ENCODE measurements around the gene ALDOB. TPM values are rescaled to one million over a fixed set of nuclear protein-coding genes. Genes with fewer than 3 reads are reported as not detected.

Gene ALDOB
- total RNA-seq, 2 experiments from 2014 or later: not detected

DNA sequence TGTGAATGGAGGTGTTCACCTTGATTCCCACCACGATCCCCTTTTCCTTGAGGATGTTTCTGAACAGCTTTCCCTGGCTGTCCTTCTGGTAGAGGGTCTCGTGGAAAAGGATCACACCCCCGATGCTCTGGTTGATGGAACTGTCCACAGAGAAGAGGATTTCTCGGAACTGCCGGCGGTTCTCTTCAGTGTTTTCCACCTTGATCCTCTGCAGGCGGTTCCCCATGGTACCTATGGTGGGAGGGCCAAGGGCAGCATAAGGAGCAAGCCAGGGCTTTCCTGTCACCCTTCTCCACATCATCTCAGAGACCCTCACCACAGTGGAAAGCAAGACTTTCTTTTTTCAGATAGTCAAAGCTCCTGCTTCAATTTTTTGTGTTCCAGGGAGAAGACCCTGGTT, 5.8 kb downstream of the ALDOB start:
- H3K4me1 Mint-ChIP-seq: no peaks in the 10 kb centered on the region
- no peak overlapping the region for H3K4me3 Mint-ChIP-seq
- no peaks in the 10 kb centered on the region for H3K36me3 Mint-ChIP-seq (ENCODE audit: low read depth)
- DNase-seq: no peak
- ChIA-PET CTCF (no interaction called here), POLR2A (no interaction called here)
- no peak overlapping the region for H3K27ac Mint-ChIP-seq
- no peaks in the 10 kb centered on the region for H3K9me3 Mint-ChIP-seq
- no peaks in the 10 kb centered on the region for H3K27me3 Mint-ChIP-seq

GRCh38 chr9:101428909-101429308, 6.7 kb downstream of the ALDOB start:
- H3K9me3 Mint-ChIP-seq: no peaks in the 10 kb centered on the region
- CTCF ChIA-PET: no interaction called here

DNA sequence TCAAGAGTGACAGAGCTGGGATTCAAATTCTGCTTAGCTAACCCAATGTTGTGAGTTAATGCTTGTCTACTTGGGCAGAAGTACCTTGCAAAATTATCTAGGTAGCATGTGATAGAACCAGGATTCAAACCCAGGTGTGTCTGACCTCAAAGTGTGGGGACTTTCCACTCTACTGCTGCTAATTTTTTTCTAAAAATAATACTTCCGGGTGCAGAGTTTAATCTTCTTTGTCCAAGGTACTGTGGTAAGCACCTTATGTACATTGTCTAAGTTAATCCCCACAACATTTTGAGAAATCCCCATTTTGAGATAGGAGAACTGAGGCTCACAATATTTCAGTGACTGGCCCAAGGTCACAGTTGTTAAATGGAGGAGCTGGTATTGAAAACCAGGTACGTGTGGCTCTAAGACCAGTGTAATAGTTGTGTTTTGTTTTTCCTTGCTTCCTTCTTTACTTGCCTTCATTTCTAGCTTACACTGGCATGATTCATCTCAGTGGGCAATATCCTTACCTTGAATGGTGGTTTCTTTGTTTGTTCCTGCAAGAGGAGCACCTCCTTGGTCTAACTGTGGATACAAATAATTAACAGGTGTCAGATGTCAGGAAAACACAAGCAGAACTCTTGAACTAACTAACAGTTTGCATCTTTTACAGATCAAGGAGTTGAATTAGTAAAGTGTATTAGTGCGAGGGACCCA, 7.5 kb downstream of the ALDOB start:
- Mint-ChIP-seq H3K36me3 (ENCODE audit: low read depth) (no peaks in the 10 kb centered on the region), H3K4me1 (no peaks in the 10 kb centered on the region), H3K9me3 (no peaks in the 10 kb centered on the region), H3K27me3 (peaks cover 8% of the 10 kb centered on the region), H3K4me3 (no peak overlapping the region), H3K27ac (no peak overlapping the region)
- no peak for DNase-seq
- ChIA-PET POLR2A (no interaction called here), CTCF (no interaction called here)

More at GRCh38 chr9:101428909-101429308, 6.7 kb downstream of the ALDOB start:
- POLR2A ChIA-PET: no interaction called here
- DNase-seq: no peak
- Mint-ChIP-seq H3K36me3 (ENCODE audit: low read depth) (no peaks in the 10 kb centered on the region), H3K27me3 (peaks cover 3% of the 10 kb centered on the region), H3K27ac (no peak overlapping the region), H3K4me3 (no peak overlapping the region), H3K4me1 (no peaks in the 10 kb centered on the region)

- no peak overlapping the region for H3K27ac Mint-ChIP-seq
These were observed 8.2 kb downstream of the ALDOB start for GRCh38 chr9:101427358-101427757.

DNA sequence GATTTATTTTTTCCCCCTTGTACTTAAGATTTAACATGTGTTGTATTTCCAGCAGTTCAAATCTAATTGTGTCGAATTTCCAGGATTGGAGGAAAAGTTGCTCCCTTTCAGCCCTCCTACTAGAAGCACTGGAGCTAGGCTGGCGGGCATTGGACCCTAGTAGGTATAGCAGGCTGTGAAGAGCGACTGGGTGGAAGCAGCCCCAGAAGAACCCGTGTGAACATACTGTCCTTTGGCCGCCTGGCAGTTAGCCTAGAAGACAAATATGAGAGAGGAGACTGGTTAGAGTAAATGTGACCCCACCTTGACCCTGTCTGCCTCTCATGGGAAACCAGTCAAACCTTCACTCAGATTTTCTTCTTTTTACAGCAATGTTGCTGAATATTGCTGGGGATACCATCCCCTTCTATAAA, 13.9 kb downstream of the ALDOB start:
- H3K36me3 Mint-ChIP-seq (ENCODE audit: low read depth): no peaks in the 10 kb centered on the region
- no peak for DNase-seq
- CTCF ChIA-PET: no interaction called here
- H3K9me3 Mint-ChIP-seq: peaks cover 9% of the 10 kb centered on the region
- H3K4me1 Mint-ChIP-seq: no peaks in the 10 kb centered on the region
- peaks cover 8% of the 10 kb centered on the region for H3K27me3 Mint-ChIP-seq
- no peak overlapping the region for H3K4me3 Mint-ChIP-seq
- POLR2A ChIA-PET: no interaction called here
- H3K27ac Mint-ChIP-seq: no peak overlapping the region

More at GRCh38 chr9:101427358-101427757, 8.2 kb downstream of the ALDOB start:
- H3K9me3 Mint-ChIP-seq: peaks cover under 1% of the 10 kb centered on the region
- ChIA-PET CTCF (no interaction called here), POLR2A (no interaction called here)
- H3K4me1 Mint-ChIP-seq: no peaks in the 10 kb centered on the region
- H3K4me3 Mint-ChIP-seq: no peak overlapping the region
- H3K36me3 Mint-ChIP-seq (ENCODE audit: low read depth): no peaks in the 10 kb centered on the region
- no peak for DNase-seq
- H3K27me3 Mint-ChIP-seq: peaks cover 8% of the 10 kb centered on the region

DNA sequence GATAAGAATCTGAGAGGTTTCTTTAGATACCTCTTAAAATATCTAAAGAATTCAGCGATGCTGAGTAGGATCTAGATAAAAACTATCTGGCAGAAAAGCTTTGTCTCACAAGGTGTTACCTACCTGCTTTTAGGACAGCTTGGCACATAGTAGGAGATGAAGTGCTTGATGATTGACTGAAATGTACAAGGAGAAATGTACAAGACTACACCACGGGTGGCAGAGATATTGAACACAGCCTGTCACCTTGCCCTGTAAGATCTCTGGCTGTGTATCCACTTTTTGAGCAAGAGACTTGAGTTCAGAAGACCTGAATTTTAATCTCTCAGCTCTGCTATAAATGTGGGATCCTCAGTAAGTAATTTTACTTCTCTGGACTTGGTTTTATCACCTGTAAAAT, 15.7 kb downstream of the ALDOB start:
- CTCF ChIA-PET: no interaction called here
- no peaks in the 10 kb centered on the region for H3K36me3 Mint-ChIP-seq (ENCODE audit: low read depth)

DNA sequence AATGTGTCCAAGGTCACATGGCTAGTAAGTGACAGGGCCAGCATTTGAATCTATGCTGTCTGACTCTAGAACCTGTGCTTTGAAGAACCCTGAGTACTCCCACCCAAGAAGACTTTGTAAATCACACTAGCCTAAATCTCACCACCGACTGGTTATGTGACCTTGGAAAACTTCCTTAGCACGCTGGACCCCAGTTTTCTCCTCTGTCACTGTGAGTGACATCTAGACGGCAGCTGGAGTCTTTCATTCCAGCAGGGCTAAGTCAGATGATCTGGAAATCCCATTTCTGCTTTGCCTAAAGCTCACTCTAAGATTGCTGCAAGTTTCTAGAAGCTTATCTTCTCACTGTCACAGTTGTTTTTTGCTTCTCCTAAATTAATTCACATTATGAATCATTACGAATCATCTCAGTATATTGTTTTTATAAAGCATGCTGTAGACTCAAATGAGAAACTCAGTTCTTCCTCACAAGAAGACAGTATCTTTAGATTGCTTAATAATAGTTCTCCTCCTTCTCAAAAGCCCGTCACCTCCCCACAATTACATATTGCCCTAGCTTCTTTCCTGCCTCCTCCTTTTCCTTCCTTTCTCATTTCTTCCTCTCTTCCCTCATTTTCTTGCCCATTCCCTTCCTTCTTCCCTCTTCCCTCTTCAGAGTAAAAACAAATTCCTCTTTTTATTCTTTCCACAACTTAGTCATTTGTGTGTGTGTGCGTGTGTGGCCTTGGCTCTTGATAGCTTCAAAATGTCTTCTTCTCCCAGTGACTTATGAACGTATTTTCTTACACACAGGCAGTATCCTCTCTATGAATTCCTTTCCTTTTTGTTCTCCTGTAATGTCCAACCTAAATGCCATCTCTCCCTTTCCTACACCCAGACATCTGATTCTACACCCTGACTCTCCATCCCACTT, 16.8 kb downstream of the ALDOB start:
- DNase-seq: no peak
- CTCF ChIA-PET: interaction anchor here (0.7 kb wide), 1 partner anchor 30 kb away, joined by 4 read pairs; no protein-coding TSS in a partner anchor
- Mint-ChIP-seq H3K4me1 (no peaks in the 10 kb centered on the region), H3K4me3 (no peak overlapping the region), H3K27me3 (peaks cover 5% of the 10 kb centered on the region), H3K36me3 (ENCODE audit: low read depth) (no peaks in the 10 kb centered on the region), H3K27ac (no peak overlapping the region), H3K9me3 (peaks cover 24% of the 10 kb centered on the region)
- POLR2A ChIA-PET: interaction anchor here (1.5 kb wide), 1 partner anchor 10 kb away, joined by 3 read pairs; no protein-coding TSS in a partner anchor

More for the DNA sequence above, 15.7 kb downstream of the ALDOB start:
- POLR2A ChIA-PET: no interaction called here
- no peak overlapping the region for H3K27ac Mint-ChIP-seq
- H3K27me3 Mint-ChIP-seq: peaks cover 8% of the 10 kb centered on the region
- H3K4me1 Mint-ChIP-seq: no peaks in the 10 kb centered on the region
- no peak for DNase-seq
- no peak overlapping the region for H3K4me3 Mint-ChIP-seq
- H3K9me3 Mint-ChIP-seq: peaks cover 17% of the 10 kb centered on the region

DNA sequence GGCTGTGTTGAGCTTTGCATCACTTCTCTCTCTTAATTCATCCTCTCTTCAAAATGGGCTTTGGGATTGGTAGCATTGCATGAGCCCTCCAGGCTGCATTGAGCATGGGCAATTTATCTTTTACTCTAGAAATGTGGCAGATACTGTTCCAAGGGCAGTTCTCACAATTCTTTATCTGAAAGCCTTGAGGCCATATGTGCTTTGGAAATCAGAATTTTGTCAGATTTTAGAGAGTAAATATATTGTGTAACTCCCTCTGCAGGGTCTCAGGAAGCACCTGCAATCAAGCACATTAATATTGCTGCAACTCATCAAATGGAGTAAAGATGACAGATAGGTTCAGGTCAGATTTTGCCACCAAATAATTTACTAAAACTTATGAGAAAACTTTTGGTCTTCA, 17.6 kb downstream of the ALDOB start:
- H3K27ac Mint-ChIP-seq: no peak overlapping the region
- no peaks in the 10 kb centered on the region for H3K27me3 Mint-ChIP-seq
- peaks cover 32% of the 10 kb centered on the region for H3K9me3 Mint-ChIP-seq
- CTCF ChIA-PET: no interaction called here
- peaks cover 7% of the 10 kb centered on the region for H3K36me3 Mint-ChIP-seq (ENCODE audit: low read depth)
- H3K4me1 Mint-ChIP-seq: no peaks in the 10 kb centered on the region
- no peak overlapping the region for H3K4me3 Mint-ChIP-seq
- DNase-seq: no peak
- POLR2A ChIA-PET: interaction anchor here (1.5 kb wide), 1 partner anchor 9 kb away, joined by 3 read pairs; no protein-coding TSS in a partner anchor

GRCh38 chr9:101417389-101417788, 18.2 kb downstream of the ALDOB start:
- DNase-seq: no peak
- Mint-ChIP-seq H3K27ac (no peak overlapping the region), H3K9me3 (peaks cover 36% of the 10 kb centered on the region), H3K4me3 (no peak overlapping the region), H3K36me3 (ENCODE audit: low read depth) (peaks cover 12% of the 10 kb centered on the region), H3K4me1 (no peaks in the 10 kb centered on the region), H3K27me3 (no peaks in the 10 kb centered on the region)
- ChIA-PET POLR2A (no interaction called here), CTCF (interaction anchor here (0.8 kb wide), 1 partner anchor 19 kb away, joined by 3 read pairs; the partner anchor contains the start of genes MRPL50 and ZNF189)

GRCh38 chr9:101415578-101415977, 20.0 kb downstream of the ALDOB start:
- Mint-ChIP-seq H3K27me3 (no peaks in the 10 kb centered on the region), H3K27ac (no peak overlapping the region), H3K36me3 (ENCODE audit: low read depth) (peaks cover 19% of the 10 kb centered on the region), H3K4me1 (no peaks in the 10 kb centered on the region), H3K4me3 (no peak overlapping the region), H3K9me3 (peaks cover 47% of the 10 kb centered on the region)
- ChIA-PET CTCF (no interaction called here), POLR2A (no interaction called here)
- DNase-seq: no peak

GRCh38 chr9:101414839-101415238, 20.7 kb downstream of the ALDOB start:
- H3K9me3 Mint-ChIP-seq: peaks cover 52% of the 10 kb centered on the region
- H3K4me3 Mint-ChIP-seq: no peak overlapping the region
- H3K4me1 Mint-ChIP-seq: no peaks in the 10 kb centered on the region
- ChIA-PET CTCF (no interaction called here), POLR2A (no interaction called here)
- no peak overlapping the region for H3K27ac Mint-ChIP-seq
- peaks cover 21% of the 10 kb centered on the region for H3K36me3 Mint-ChIP-seq (ENCODE audit: low read depth)
- H3K27me3 Mint-ChIP-seq: no peaks in the 10 kb centered on the region
- no peak for DNase-seq

DNA sequence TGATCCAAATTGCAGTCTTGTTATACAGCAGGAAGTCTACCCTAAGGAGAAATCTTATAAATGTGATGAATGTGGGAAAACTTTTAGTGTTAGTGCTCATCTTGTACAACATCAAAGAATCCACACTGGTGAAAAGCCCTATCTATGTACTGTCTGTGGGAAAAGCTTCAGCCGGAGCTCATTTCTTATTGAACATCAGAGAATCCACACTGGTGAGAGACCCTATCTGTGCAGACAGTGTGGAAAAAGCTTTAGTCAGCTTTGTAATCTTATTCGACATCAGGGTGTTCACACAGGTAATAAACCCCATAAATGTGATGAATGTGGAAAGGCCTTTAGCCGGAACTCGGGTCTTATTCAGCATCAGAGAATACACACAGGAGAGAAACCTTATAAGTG, 26.5 kb downstream of the ALDOB start:
- H3K9me3 Mint-ChIP-seq: peaks cover 78% of the 10 kb centered on the region
- ChIA-PET CTCF (interaction anchor here (2.2 kb wide), 1 partner anchor 20 kb away, joined by 5 read pairs; no protein-coding TSS in a partner anchor), POLR2A (interaction anchor here (0.7 to 1.1 kb wide), 2 partner anchors 10 to 11 kb away, joined by 3 read pairs; partner anchors contain the start of genes MRPL50 and ZNF189)
- no peak overlapping the region for H3K27ac Mint-ChIP-seq
- H3K27me3 Mint-ChIP-seq: no peaks in the 10 kb centered on the region
- H3K4me3 Mint-ChIP-seq: no peak overlapping the region
- H3K4me1 Mint-ChIP-seq: no peaks in the 10 kb centered on the region
- DNase-seq: no peak
- peaks cover 75% of the 10 kb centered on the region for H3K36me3 Mint-ChIP-seq (ENCODE audit: low read depth)

DNA sequence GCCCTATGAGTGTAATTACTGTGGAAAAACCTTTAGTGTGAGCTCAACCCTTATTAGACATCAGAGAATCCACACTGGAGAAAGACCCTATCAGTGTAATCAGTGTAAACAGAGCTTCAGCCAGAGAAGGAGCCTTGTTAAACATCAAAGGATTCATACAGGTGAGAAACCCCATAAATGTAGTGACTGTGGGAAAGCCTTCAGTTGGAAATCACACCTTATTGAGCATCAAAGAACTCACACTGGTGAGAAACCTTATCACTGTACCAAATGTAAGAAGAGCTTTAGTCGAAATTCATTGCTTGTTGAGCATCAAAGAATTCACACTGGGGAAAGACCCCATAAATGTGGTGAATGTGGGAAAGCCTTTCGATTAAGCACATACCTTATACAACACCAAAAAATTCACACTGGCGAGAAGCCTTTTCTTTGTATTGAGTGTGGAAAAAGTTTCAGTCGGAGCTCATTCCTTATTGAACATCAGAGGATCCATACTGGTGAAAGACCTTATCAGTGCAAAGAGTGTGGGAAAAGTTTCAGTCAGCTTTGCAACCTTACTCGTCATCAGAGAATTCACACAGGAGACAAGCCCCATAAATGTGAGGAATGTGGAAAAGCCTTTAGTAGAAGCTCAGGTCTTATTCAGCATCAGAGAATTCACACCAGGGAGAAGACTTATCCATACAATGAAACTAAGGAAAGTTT, 27.0 kb downstream of the ALDOB start:
- Mint-ChIP-seq H3K27me3 (no peaks in the 10 kb centered on the region), H3K4me1 (no peaks in the 10 kb centered on the region), H3K36me3 (ENCODE audit: low read depth) (peaks cover 79% of the 10 kb centered on the region), H3K27ac (no peak overlapping the region), H3K4me3 (no peak overlapping the region), H3K9me3 (peaks cover 79% of the 10 kb centered on the region)
- ChIA-PET CTCF (interaction anchor here (2.2 kb wide), 1 partner anchor 20 kb away, joined by 5 read pairs; no protein-coding TSS in a partner anchor), POLR2A (interaction anchor here (0.7 to 1.1 kb wide), 2 partner anchors 10 kb away, joined by 3 read pairs; partner anchors contain the start of genes MRPL50 and ZNF189)
- DNase-seq: no peak
